Thoracic aorta (tissue), 2 donors: ENCODE measurements around the gene MSI2. TPM values are rescaled to one million over a fixed set of nuclear protein-coding genes. Genes with fewer than 3 reads are reported as not detected.

Experiments used
- ATAC-seq: fragments of 150-250 bp; one replicate; pipeline ENCODE4 v1.8.0; 2017; ENCODE audit warnings: low read depth; ENCODE audit not compliant: insufficient number of reproducible peaks, low FRiP score
- DNase-seq: peaks from one replicate; pipeline ENCODE4 v3.0.0-alpha.2; 2020; ENCODE audit warnings: low spot score
- H3K27ac ChIP-seq, 2 donors: fragments of 200-600 bp; sonication (generic); 1 replicate in 1 of 2; 2 replicates in 1 of 2; pipeline ENCODE4 v1.5.1; 2016; ENCODE audit warnings: mild to moderate bottlenecking in 2 of 2, moderate library complexity in 2 of 2
- H3K27me3 ChIP-seq: fragments of 200-600 bp; sonication (generic); replicated peaks from 2 replicates; pipeline ENCODE4 v1.6.0; 2016; ENCODE audit warnings: mild to moderate bottlenecking; ENCODE audit not compliant: insufficient read depth
- H3K36me3 ChIP-seq: fragments of 200-600 bp; sonication (generic); one replicate; pipeline ENCODE4 v1.5.1; 2016
- H3K4me1 ChIP-seq, 2 donors: fragments of 200-600 bp; sonication (generic); 1 replicate in 1 of 2; 2 replicates in 1 of 2; pipeline versions ENCODE4 v1.5.1 to v1.6.0; 2016; ENCODE audit warnings: low read depth in 2 of 2, mild to moderate bottlenecking in 1 of 2; ENCODE audit not compliant: control insufficient read depth in 1 of 2
- H3K4me3 ChIP-seq: fragments of 200-600 bp; sonication (generic); 2 replicates; pipeline ENCODE4 v1.5.1; 2016; ENCODE audit warnings: mild to moderate bottlenecking
- H3K9me3 ChIP-seq: fragments of 200-600 bp; sonication (generic); 2 replicates; pipeline ENCODE4 v1.5.1; 2016
- CTCF ChIP-seq: fragments of 200-600 bp; sonication (generic); IDR thresholded peaks from one replicate; pipeline ENCODE4 v1.5.1; 2019; ENCODE audit warnings: antibody characterized with exemption
- total RNA-seq, 2 donors: library from RNA; depleted of rRNA; stranded (reverse); fragments of >200 nt; gene quantifications; one replicate each; pipeline versions ENCODE4 v1.1.0 to v1.2.3, GENCODE V29; 2016

Gene MSI2
- total RNA-seq, 2 donors from 2014 or later, result 32.1 to 46.2 TPM

DNA sequence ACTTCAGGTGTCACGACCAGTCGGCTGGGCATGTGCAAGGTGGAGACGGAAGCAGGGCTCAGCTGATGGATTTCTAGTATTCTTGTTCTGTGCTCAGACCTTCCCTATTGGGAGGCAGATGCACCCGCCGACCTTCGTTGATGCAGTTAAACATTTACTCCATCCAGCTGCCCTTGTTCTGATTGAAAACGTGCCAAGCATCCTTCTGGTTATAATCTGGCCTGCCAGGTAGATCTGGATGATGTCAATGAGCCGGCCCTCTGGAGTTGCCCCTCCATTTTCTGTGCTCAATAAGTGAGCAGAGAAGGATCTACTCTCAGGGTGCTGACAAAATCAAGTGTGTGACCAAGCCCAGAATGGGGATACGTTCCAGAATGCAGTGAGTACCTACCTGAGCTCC is 450.4 kb downstream of the MSI2 start:
- H3K27me3 ChIP-seq, result no peaks in the 10 kb centered on the region
- H3K27ac ChIP-seq, result no peak overlapping the region
- TF ChIP-seq CTCF, result no peak
- H3K9me3 ChIP-seq, result no peaks in the 10 kb centered on the region
- no peak for ATAC-seq
- no peaks in the 10 kb centered on the region for H3K4me1 ChIP-seq
- H3K4me3 ChIP-seq, result no peak overlapping the region
- H3K36me3 ChIP-seq, result no peaks in the 10 kb centered on the region
- no peak for DNase-seq

DNA sequence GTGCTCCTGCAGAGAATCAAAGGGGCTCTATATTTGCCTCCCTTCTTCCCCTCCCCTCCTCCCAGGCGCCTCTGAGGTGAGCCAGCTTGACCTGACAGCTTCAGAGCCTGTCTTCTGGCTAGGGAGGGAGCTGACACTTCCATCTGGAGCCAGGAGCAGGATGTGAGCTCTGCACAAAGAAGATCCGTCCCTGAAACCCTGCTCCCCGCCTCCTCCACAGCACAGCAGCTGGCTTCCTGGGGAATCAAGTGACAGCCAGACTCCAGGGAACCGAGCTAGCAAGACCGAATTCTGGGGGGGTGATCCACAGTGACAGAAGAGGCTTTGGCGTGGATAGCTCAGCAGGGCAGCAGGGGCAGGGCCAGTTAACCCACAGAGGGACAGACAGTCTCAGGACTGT is 451.6 kb downstream of the MSI2 start:
- no peaks in the 10 kb centered on the region for H3K27me3 ChIP-seq
- no peak overlapping the region for H3K27ac ChIP-seq
- ATAC-seq, result no peak
- H3K4me1 ChIP-seq, result no peaks in the 10 kb centered on the region
- DNase-seq, result no peak
- no peaks in the 10 kb centered on the region for H3K9me3 ChIP-seq
- no peaks in the 10 kb centered on the region for H3K36me3 ChIP-seq
- TF ChIP-seq CTCF, result no peak
- H3K4me3 ChIP-seq, result no peak overlapping the region

- no peak overlapping the region for H3K27ac ChIP-seq
Observed at GRCh38 chr17:57708410-57708809, 452.1 kb downstream of the MSI2 start.

DNA sequence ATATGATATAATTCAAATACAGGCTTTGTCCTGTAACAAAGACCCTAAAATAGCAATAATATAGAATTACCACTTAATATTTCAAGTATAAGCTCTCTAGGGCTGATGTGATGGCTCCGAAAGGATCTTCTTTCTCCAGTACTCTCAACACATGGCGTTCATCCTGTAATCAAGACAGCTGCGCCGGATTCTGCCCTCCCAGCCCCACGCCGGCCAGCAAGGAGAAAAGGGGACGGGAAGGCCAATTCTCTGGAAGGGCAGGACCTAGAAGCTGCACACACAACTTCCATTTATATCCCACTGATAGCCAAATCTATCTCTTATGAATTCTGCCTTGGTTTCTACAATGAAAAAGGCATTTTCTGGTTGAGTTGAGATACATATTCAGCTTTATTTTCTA is 456.8 kb downstream of the MSI2 start:
- no peak for DNase-seq
- no peaks in the 10 kb centered on the region for H3K36me3 ChIP-seq
- H3K4me1 ChIP-seq, result no peaks in the 10 kb centered on the region
- no peak for TF ChIP-seq CTCF
- no peaks in the 10 kb centered on the region for H3K27me3 ChIP-seq
- no peak overlapping the region for H3K4me3 ChIP-seq
- ATAC-seq, result no peak
- H3K9me3 ChIP-seq, result no peaks in the 10 kb centered on the region
- no peak overlapping the region for H3K27ac ChIP-seq

More at GRCh38 chr17:57708410-57708809, 452.1 kb downstream of the MSI2 start:
- Histone ChIP-seq H3K4me1 (no peaks in the 10 kb centered on the region), H3K27me3 (no peaks in the 10 kb centered on the region), H3K4me3 (no peak overlapping the region), H3K9me3 (no peaks in the 10 kb centered on the region), H3K36me3 (no peaks in the 10 kb centered on the region)
- no peak for DNase-seq
- no peak for TF ChIP-seq CTCF
- ATAC-seq, result no peak

GRCh38 chr17:57714665-57715180 is 458.4 kb downstream of the MSI2 start:
- no peak for ATAC-seq
- Histone ChIP-seq H3K27me3 (no peaks in the 10 kb centered on the region), H3K4me3 (no peak overlapping the region), H3K27ac (no peak overlapping the region), H3K36me3 (no peaks in the 10 kb centered on the region), H3K9me3 (no peaks in the 10 kb centered on the region), H3K4me1 (no peaks in the 10 kb centered on the region)
- DNase-seq, result no peak
- TF ChIP-seq CTCF, result no peak
